Iris pigment epithelial cell (primary cell): ENCODE data around the gene AAMP.

Experiments
- DNase-seq: peaks from one replicate; pipeline ENCODE4 v3.0.0-alpha.2; 2011; ENCODE audit warnings: low read depth

AAMP gene

DNA sequence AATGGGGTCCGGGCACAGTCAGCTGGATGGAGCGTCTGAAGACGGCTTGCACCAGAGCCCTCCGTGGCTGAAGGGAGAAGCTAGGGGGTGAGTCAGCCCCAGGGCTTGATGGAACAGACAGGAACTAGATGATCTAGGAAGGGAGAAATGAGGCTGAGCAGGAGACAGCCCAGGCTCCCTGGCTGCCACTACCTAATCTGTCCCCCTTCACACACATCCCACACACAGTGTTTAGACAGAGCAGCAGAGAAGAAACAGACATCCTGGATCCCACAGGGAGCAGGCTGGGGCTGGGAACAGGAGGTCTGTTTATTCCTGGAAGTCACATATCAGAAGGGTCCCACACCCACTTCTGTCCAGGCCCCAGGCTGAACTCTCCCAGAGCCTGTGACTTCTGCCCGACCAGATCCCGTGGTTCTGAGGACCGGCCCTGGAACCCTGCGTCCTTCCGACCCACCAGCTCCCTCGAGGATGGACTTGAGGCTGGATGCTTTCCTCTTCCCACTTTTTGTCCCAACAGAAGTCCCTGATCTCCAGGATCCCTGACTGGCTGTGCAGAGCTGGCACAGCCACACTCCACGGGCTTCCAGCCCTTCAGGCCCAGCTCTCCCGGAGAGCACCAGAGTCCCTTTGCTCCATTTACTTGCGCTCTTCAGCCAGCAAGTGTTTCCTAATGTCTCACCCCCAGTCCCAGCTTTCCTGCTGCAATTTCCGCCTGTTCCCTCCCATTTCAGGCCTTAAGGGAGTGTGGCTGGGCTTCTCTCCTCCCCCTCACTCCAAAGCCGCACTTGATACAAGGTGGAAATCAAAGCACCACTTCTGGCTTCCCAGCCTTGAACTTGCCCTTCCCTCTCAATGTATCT, 10.6 kb downstream of the AAMP start:
- DNase-seq: peak; percentile 87

DNA sequence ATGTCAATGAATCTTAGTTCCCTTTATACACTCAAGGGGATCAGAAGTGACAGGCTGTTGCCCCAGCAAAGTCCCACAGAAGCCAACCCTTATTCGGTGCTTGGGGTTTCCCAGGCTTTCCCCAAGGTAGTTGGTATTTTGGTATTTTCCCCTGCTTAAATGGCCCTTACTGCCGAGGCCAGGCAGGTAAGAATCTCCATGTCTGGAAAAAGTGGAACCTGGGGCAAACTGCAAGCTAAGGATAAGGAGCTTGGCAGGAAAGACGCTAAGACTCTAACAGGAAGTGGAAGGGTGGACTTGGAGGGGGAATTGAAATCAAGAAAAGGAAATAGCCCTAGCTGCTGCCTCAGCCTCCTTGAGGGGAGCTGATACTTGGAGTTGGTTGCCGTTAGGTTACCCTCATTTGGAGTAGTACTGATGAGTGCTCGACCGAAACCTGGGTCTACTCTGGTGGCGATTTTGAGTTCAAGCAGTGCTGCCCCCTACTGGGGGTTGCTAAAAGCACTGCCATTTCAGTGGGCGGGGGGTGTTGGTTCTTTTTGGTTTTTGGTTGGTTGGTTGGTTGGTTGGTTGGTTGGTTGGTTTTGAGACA, 12.5 kb downstream of the AAMP start:
- DNase-seq: no peak

DNA sequence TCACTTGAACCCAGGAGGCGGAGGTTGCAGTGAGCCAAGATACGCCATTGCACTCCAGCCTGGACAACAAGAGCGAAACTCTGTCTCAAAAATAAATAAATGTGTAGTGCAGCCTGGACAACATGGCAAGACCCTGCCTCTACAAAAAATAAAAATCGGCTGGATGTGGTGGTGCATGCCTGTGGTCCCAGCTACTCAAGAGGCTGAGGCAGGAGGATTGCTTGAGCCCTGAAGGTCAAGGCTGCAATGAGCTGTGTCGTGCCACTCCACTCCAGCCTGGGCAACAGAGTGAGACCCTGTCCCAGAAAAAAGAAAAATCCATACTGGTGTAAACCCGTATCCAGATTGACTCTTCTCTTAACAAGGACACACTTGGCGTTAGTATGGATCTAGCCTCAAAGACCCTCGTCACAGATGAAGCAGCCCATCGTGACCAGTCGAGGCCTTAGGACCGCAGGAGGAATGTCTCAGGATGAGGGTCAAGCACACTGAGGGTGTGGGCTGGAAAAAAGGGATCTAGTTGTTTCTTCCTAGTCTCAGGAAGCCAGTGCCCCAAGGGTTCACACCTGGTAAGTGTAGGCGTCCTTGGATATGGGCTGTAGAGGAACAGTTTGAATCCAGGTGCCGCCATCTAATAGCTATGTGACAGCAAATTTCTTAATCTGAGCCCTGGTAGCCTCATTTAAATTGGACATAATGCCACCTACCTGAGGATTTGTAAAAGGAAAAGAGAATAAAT, 13.2 kb downstream of the AAMP start:
- no peak for DNase-seq

DNA sequence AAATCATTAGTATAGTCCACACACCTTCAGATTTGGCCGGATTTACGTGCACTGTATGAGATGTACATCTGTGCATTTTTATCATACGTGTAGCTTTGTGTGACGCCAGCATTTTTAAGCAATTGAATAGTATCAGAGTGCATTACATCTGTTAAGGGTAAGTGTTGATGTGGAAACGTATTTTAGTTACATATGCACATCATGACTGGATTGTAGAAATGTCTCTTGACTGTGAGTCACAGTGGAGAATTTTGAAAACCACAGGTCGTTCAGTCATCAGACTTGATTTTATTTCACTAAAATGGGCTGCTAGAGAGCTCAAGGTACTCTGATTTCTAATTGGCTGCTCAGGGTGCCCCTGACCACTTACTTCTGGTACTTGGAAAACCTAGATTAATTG, 14.5 kb downstream of the AAMP start:
- peak; percentile 67 for DNase-seq

DNA sequence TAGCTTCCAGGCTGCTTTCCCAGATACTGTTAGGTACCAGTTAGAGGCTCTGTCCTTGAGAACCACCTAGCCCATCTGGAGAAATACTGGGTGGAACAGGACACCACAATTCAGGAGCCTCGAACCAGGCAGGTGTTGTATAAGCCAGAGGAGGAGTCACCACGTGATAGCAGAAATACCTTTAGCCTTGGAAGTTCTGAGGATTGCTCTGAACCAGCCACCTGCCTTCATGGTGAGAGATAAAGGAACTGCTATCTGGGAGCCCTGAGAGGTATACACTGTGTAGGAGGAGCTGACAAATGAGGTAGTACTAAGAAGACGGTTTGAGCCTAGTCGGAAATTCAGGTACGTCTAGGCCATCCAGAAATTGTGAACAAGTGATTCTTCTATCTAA, 16.7 kb downstream of the AAMP start:
- no peak for DNase-seq

DNA sequence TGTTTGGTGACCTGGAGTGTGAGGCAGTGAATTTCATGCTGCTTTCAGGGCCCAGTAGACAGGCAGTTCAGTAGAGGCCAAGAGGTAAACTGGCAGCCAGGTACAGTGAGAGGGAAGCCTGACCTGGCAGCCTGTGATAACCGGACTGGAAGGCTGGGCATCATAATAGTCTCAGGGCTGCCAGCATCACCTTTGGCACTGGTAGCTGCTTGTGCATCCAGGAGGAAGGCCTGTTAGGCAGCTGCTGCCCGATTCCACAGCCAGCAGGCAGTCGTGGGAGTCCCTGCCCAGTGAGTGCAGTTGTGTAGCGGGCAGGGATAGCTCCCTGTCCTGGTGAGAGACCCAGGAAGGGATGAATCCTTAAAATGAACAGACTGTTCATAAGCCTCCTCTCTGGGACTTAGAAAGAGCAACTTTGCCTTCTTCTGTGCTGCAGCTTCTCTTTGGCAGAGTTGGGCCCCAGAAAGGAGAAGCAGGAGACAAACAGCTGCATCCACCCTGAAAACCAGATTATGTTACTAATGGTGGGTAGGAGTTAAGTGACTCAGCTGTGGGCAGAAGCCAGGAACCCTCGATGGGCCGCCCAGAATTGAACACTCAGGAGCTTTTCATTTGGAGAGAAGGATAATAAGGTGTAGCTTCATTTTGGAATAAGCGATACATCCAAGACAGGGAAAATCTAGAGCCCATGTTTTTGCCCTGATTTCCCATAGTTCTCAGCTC, 17.3 kb downstream of the AAMP start:
- DNase-seq: peak; percentile 29

DNA sequence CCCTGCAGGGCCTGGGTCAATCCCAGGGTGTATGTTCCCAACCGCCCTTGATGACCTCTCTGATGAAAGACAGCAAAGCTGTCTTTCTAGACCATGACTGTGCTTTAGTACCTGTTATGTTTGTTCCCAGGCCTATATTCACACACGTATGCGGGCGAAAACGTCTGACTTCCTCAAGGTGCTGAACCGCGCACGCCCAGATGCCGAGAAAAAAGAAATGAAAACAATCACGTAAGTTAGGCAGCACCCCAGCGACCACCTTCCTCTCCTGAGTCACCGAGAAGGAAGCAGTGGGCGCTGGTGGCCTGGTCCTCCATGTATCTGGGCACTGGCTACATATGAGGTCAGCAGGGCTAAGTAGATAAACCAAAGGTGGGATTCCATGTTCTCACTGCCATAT, 20.2 kb downstream of the AAMP start:
- no peak for DNase-seq

DNA sequence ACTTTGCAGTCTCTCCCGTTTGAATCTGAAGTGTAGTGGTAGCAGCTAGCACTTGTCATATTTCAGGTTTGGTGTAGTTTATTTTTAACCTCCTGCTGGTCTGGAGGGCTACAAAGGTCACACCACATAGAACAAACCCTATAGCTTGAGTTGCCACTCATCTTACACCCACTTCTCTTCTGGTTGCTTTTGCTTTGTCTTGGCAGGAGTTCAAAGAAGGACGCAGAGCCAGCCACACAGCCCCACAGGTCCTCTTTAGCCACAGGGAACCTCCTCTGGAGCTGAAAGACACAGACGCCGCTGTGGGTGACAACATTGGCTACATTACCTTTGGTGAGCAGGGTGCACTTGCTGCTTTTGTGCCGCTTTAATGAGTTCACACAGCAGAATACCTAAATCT, 24.7 kb downstream of the AAMP start:
- DNase-seq: no peak

DNA sequence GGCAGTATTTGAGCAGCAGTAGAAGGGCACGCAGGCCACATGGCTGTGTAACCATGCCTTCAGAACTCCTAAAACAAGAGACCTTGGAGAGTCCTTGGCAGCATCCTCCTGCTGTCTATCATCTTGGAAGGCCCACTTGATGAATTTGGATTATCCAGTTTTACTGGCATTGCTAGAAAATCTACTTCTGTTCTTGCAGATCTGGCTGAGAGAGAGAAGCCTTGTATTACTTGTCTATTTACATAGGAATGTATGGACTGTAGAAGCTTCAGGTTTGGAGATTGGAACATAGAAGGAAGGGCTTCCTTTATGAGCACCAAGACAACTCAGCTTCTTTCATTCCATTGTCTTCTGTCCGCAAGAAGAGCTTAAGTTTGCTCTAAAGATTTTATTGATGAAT, 25.3 kb downstream of the AAMP start:
- no peak for DNase-seq

DNA sequence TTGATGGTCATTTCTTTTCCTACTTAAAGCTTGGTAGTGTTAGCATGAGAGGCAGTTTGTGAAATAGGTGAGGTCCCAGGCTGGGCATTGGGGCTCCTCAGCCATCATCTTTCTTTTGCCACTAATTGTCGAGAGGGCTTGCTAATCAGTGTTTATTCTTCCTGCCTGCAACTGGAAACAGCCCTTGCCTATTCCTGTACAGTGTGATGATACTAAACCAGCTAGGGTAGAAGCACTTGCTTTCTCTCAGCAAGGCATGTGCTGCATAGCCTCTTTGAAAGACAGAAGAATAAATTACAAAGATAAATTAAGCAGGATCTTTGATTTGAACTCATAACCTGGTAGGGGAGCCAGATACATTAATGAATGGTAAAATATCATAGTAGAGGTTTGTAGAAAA, 25.7 kb downstream of the AAMP start:
- DNase-seq: no peak

DNA sequence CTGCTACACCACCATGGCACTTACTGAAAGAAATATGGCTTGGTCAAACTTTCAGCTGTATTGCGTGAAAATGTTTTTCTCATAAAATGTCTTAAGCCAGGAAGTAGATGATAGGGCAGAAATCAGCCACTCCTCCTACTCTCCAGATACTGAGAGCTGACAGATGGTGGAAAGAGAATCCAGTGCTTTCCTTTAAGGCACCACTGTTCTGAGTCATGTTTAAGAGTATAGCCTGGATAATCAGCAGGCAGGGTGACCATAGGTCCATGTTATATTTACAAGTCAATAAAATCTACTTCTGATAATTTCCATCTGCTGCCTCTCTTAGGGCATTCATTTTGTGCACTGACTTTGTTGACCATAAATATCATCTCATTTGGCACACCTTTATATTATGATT, 31.1 kb downstream of the AAMP start:
- DNase-seq: no peak

DNA sequence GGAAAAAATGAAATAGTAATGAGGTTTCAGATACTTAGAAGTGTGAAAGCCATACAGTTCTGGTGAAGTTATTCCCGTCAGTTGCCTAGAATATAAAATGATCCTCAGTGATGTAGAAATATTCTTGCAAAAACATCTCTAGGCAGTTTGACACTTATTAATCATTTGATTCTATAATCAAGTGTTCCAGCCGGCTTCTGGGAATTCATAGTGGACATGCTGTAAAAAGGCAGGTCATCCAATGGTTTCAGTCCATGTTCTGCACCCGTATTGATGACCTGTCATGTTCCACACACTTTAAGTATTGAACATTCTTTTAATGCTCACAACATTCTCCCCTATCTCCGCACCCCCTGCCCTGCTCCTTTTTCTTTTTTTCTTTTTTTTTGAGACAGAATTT, 33.1 kb downstream of the AAMP start:
- DNase-seq: no peak

DNA sequence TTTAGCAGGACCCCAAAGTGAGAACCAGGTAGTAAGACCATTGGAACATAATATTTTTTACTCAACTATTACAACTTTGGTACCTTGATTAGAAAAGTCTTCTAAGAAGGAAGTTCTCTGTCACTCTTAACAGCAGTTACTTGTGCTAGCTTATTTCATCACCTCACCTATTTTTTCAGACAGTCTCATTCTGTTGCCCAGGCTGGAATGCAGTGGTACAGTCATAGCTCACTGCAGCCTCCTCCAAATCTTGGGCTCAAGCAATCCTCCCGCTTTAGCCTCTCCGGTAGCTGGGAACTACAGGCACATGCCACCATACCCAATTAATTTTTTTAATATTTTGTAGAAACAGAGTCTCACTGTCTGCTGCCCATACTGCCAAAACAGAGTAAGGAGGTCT, 34.9 kb downstream of the AAMP start:
- no peak for DNase-seq

DNA sequence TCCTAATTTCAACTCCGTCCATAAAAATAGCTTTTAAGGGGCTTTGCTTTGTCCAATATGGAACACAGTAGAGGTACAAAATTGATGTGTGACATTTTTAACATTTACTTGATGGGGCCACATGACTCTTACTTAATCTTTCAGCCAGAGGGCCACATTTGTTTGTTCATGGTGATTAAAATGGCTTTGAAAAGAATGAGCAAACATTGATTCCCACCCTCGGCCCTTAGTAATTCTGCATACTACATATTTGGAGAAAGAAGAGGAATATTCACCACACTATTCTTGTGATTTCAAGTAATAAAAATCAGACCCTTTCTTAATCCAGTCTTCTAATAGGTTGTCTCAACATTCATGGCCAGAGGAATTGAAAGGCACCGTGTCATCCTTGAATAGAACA, 35.4 kb downstream of the AAMP start:
- DNase-seq: no peak

DNA sequence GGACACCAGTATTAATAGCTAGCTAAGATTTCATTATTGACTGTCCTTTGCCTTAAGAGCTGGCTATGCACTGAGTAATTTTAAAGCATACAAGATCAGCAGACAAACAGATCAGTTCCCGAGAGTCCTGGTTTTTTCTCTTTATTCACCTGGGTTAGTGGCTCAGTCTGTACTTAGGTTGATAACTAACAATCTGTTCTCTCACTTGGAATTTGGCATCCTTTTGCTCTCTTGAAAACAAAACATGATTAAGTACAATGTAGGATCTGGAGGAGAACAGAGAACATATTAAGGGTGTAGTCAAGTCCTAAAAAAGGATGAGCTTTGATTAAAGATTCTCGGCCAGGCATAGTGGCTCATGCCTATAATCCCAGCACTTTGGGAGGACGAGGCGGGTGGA, 36.4 kb downstream of the AAMP start:
- DNase-seq: no peak

DNA sequence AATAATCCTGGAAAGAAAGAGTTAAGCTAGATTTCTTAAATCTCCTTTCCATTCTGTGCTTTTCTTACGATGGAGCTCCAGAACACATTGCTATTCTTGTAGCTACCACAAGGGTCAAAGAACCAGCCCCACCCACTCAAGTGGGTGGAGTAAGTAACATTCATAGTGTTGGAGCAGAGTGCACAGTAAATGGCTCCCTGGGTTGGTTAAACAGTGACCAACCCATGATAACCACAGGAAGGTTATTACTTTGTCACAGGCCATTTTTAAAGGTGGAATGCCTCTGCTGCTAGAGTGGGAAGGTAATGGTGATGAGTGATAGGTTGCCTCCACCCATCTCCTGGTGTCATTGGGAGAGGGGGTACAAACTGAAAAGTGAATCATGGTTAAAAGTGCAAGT, 39.1 kb downstream of the AAMP start:
- DNase-seq: peak; percentile 73

DNA sequence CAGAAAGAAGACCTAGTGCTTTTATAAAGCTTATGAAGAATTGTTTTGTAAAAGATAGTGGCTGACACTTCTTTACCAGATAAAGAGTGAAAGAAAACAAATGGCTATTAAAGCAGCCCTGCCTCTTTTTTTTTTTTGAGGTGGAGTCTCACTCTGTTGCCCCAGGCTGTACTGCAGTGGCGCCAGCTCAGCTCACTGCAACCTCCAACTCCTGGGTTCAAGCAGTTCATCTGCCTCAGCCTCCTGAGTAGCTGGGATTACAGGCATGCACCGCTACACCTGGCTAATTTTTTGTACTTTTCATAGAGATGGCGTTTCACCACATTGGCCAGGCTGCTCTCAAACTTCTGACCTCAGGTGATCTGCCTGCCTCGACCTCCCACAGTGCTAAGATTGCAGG, 40.1 kb downstream of the AAMP start:
- peak; percentile 37 for DNase-seq

DNA sequence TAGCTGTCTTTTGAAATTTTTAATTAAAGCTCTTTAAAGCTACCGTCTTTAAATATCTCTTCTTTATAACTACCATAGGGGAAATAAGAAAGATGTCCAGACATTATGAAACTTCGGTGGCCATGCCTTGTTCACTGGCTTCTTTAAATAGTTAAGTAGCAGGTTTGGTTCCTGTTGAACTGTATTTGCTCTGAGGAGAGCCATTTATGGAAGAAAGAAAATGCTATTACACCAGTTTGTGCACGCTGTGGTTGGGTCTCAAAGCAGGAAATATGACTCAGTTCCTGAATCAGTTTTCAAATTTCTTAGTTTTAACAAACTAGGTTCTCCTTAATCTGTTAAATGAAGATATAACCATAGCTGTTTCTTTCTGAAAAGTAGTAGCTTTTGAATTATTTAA, 40.7 kb downstream of the AAMP start:
- peak; percentile 90 for DNase-seq

DNA sequence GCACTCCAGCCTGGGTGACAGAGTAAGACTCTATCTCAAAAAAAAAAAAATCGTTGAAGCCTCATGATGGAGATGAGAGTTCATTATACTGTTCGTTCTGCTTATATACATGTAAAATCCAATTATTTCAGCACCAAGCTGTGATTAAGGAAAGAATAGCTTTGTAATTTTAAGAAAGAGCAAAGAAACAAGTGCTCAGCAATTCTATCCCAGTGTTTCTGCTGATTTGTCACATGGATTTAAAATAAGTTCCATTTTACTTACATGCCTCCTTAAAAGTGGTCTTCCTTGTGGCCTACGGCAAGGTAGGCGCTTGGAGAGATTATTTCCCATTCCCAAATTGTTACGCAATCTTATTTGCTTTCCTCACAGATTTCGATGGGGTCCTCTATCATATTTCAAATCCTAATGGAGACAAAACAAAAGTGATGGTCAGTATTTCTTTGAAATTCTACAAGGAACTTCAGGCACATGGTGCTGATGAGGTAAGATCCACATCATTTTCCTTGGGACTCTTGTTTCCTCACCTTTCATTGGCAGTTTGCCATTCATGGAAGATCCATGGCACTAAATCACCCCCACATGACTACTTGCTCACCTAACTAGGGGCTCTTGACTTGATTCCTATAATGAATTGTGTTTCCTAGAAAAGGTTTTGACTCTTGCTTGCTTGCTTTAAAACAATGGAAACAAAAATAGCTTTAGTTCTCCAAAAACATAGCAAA, 41.4 kb downstream of the AAMP start:
- DNase-seq: peak; percentile 26

DNA sequence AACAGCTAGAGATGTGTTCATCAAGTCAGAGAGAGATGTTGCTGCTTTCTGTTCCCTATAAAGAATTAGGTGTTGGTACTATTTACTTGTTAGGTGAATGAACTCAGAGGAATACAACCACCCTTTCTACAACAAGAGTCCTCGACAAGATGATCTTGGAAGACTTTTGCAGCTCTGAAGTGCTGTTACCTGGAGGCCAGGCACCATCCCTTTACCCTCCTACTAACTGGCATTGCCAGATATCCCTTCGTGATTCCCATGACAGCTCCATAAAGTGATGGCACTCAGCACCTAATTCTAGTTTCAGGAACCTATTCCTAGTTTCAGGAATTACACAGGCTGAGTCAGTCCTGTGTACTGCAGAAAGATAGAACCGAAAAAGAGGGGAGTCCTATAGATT, 43.0 kb downstream of the AAMP start:
- DNase-seq: no peak

DNA sequence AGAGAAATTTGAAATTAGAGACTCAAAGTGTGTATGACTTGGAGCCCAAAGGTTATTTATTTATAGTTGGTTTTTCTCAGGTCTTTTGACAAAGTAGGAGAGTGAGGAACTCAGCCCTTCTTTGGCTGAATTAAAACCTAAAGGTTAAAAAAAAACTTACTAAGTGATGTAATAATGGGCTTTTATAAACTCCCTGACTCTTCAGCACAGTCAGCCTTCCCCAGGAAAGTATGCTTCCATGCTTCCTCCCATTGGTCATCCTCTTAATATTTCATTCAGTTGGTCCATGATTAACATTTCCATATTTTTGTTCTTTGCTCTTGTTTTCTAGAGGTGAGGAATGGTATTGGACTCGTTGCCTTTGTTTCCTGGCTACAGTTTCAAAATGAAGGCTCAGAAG, 45.8 kb downstream of the AAMP start:
- peak; percentile 47 for DNase-seq

DNA sequence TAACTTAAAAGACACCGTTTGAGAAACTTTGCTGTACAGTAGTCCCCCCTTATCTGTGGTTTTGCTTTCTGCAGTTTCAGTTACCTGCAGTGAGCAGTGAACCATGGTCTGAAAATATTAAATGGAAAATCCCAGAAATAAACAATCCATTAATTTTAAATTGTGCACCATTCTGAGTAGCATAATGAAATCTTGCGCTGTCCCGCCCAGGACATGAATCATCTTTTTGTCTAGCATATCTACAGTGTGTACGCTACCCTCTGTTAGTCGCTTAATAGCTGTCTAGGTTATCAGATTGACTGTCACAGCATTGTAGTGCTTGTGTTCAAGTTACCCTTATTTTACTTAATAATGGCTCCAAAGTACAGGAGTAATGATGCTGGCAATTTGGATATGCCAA, 46.9 kb downstream of the AAMP start:
- peak; percentile 56 for DNase-seq
